Stimulated activated CD4-positive, alpha-beta T cell treated with anti-CD3 and anti-CD28 coated beads, Interleukin-1b, Interleukin-23, amount 100 ng/mL, for 48 hours (primary cell): ENCODE results near the gene RBP3.

Experiments
- DNase-seq: peaks from one replicate; pipeline ENCODE4 v3.0.0-alpha.2; 2020

The RBP3 gene

GRCh38 chr10:47319784-47320183 lies 28.4 kb upstream of the RBP3 start:
- DNase-seq = no peak

- no peak for DNase-seq
Measured at GRCh38 chr10:47320812-47321211, 27.4 kb upstream of the RBP3 start.

- no peak for DNase-seq
Measured at GRCh38 chr10:47321521-47322195, 26.5 kb upstream of the RBP3 start.

DNA sequence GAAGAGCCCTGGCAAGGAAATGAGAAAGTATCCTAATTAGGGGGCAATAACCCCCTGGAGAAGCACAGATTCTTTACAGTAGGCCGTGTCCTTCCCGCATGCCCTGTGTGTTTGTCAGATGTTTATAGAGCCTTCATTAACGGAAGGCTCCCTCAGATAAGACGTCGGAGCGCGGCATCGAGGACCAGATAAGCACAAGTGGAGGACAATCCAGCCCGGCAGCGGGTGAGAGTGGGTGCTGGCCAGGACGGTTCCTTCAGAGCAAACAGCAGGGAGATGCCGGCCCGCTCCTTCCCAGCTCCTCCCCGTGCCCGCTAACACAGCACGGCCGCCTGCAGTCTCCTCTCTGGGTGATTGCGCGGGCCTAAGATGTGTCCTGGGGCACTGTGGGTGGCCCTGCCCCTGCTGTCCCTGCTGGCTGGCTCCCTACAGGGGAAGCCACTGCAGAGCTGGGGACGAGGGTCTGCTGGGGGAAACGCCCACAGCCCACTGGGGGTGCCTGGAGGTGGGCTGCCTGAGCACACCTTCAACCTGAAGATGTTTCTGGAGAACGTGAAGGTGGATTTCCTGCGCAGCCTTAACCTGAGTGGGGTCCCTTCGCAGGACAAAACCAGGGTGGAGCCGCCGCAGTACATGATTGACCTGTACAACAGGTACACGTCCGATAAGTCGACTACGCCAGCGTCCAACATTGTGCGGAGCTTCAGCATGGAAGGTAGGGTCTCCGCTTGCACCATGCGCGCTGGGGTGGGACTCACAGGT lies 25.7 kb upstream of the RBP3 start, which contains the start of gene GDF2:
Gene GDF2, plus strand, starts transcription at position 155 of the 762 bp plus-strand sequence. Its CDS starts 215 bp downstream, at position 370.
- DNase-seq = no peak

DNA sequence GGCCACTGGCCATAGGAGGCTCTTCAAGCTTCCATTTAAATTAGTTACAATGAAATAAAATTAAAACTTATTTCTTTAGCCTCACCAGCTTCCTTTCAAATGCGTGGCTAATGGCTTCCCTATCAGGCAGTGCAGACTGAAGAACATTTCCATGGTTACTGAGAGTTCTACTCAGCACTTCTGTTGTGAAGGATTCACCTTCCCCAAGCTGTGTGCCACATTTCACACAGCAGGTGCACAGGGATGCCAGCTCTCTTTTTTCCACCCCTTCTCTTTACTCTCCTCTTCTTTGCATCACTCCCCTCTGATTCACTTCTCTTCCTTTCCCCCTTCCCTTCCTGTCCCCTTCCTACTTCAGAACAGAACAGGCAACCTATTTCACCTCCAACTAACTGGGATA lies 25.1 kb upstream of the RBP3 start:
- DNase-seq = no peak

DNA sequence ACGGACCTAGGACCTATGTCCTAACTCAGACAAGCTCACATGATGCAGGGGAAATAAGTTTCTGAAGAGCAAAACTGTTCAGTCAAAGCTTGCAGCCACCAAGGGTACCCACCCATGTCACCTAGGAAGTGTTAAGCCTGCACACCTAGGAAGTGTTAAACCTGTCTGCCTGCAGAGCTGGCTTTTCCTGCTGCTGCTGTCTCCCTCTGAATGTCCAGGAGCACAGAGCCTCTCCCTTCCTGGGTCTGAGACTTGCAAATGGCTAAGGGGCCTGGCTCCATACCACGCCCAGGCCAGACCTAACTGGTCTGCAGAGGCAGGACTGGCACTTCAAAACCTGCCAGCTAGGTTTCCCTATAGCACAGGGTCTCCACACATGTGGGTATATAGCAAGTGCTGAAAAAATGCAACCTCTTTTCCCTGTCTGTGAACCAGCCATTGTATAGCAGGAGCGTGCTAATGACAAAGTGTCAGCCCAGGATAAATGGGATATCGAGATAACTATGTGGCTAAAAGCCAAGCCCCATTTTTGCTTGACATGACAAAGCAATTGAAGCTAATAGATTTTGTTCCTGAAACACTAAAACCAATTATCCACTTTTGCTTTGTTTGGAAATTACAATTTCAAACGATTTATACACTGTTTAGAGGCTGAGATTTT lies 24.4 kb upstream of the RBP3 start:
- no peak for DNase-seq

DNA sequence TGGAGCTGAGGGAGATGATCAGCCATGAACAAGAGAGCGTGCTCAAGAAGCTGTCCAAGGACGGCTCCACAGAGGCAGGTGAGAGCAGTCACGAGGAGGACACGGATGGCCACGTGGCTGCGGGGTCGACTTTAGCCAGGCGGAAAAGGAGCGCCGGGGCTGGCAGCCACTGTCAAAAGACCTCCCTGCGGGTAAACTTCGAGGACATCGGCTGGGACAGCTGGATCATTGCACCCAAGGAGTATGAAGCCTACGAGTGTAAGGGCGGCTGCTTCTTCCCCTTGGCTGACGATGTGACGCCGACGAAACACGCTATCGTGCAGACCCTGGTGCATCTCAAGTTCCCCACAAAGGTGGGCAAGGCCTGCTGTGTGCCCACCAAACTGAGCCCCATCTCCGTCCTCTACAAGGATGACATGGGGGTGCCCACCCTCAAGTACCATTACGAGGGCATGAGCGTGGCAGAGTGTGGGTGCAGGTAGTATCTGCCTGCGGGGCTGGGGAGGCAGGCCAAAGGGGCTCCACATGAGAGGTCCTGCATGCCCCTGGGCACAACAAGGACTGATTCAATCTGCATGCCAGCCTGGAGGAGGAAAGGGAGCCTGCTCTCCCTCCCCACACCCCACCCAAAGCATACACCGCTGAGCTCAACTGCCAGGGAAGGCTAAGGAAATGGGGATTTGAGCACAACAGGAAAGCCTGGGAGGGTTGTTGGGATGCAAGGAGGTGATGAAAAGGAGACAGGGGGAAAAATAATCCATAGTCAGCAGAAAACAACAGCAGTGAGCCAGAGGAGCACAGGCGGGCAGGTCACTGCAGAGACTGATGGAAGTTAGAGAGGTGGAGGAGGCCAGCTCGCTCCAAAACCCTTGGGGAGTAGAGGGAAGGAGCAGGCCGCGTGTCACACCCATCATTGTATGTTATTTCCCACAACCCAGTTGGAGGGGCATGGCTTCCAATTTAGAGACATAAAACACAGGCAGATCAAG lies 22.6 kb upstream of the RBP3 start:
- DNase-seq = no peak

DNA sequence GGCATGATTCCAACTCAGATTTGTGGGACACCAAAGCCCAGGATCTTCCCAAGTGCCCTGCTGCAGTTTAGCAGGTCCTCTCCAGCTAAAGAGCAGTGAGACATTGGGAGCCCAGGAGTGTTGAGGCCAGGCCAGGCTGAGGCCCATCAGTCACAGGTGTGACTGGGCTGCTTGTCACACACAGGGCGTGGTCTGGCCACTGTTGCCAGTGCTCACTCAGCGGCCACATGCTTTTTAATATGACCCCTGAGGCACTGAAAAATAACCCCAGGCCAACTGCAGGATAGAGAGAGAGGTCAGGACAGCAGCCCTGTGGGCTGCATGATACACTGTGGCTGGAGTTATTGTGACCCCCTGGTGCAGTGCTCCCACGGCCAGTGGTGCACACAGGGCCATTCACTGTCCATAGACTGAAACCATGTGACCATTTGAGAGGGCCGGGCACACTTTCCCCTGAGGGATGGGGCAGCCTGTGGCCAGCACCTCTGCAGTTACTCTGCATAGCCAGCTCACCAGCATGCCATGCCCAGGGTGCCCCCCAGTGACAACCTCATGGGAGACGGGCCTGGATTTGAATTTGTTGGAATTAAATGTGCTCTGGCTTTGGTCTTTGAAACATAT lies 21.7 kb upstream of the RBP3 start:
- no peak for DNase-seq

DNA sequence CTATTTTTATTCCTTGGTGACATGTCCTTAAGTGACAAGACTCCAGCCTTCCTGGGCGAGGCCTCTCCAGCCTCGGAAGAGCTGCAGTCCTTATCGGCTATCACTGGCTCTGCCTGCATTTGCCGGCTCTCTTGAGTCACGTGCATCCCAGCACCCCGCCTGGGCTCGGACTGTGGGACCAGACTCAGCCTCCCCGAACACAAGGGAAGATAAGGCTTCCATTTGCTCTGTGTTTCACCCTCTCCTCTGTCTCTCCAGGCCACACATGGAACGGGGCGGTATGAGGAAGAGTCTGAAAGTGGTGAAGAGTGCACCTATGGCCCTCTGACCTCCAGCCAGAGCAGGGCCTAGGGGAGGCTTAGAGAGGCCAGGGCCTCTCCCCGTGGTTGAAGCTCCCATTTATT lies 21.2 kb upstream of the RBP3 start:
- no peak for DNase-seq

DNA sequence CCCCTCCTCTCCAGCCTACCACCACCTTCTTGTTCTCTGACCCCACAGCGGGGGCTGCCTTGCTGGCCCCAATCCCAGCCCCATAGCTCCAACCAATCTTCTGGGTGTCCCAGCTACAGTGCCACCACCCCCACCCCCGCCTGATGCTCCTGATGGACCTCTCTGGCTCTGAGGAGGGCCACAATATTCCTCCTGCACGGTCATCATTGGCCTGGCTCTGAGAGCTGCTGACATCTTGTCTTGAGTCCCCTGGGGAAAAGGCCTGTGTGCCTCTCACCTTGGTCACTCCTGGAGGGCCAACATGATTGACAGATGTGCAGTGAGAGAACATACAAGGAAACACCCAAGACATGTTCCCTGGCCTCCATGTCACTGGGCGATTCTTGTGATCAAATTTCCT lies 18.3 kb upstream of the RBP3 start:
- no peak for DNase-seq

DNA sequence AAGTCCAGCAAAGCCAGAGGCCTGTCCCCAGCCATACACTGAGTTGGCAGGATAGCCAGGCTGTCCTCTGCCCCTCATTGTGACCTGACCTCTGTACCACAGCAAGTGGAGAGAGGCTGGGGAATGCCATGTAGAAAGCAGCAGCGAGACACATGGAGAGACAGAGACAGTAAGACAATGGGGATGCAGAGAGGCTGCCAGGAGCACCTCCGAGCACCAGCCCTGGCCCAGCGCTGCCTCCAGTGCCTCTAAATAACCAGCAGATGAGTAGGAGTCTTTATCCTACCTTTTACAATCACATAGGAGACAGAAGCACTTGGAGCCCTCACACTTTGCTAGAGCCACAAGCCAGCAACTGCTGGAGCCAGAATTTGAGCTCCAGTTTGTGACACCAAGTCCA lies 17.8 kb upstream of the RBP3 start:
- no peak for DNase-seq

GRCh38 chr10:47330804-47331203 lies 17.4 kb upstream of the RBP3 start:
- no peak for DNase-seq

- no peak for DNase-seq
Measured at GRCh38 chr10:47331491-47331890, 16.7 kb upstream of the RBP3 start.

GRCh38 chr10:47331954-47332353 lies 16.2 kb upstream of the RBP3 start:
- no peak for DNase-seq

DNA sequence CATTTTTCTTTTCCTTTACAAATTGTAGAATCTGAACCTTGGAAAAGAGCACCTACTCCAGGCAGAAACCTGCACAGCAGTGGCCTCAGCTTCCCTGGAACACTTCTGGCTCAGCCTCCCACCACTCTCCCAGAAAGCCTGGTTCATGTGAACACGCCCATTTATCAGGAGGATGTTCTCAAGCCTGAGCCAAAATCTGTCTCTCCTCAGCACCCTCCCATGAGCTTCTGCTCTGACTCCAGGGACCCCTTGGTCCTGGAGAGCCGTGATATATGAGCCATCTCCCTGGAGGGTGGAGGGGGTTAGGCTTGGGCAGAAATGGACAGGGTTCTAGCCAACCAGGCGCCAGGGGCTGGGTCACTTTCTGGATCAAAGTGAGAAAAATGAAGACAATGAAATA lies 15.8 kb upstream of the RBP3 start:
- no peak for DNase-seq

GRCh38 chr10:47332946-47333345 lies 15.2 kb upstream of the RBP3 start:
- no peak for DNase-seq

GRCh38 chr10:47333532-47333931 lies 14.6 kb upstream of the RBP3 start:
- no peak for DNase-seq

DNA sequence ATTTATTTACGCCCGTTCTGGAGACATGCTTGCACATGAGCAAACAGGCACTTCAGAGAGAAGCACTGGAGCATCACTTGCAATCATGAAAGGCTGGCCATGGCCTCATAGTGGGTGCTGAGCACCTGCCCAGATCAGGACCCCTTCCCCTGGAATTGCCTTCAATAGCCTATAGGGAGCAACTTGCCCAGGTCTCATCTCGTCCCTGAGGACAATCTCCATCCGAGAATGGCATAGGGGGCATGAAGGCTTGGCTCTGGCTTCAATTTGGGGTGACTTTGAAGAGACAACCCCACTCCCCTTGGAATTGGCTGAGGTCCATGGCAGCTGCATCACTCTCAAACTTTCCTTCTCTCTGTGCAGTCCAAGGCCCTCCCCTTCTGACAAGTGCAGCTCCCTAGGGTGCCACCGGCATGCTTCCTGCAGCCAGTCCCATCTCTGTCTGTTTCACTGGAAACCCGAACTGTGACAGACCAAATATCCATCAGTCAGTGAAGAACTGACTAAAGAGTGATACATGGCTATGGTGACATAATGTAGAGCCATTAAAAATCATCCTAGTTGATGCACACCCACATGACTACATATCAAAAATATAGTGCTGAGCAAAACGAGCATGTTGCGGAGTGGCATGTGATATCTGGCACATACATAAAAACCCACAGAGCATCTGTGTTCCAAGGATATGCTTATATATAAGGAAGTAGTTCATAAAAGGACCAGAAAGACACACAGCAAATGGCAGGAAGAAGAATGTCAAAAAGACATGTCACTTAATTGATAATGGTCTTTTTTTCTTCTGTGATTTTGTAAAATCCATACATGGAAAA lies 13.5 kb upstream of the RBP3 start:
- no peak for DNase-seq

DNA sequence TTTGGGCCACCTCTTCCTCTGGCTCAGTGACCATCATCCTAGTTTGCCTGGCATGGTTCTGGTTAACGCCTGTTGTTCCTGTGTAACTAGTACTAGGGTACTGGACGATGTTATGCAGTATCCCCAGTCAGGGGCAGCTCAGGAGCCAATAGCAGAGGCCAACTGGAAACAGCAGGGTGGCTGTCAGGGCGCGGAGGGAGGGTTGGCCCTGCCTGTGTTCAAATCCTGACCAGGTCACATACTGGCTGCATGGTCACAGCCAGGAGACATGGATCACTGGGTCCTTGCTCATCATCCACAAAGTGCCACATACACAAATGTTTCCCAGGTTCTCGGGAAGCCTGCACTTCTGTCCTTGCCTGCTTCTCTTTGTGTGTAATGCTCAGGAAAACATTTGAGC lies 12.3 kb upstream of the RBP3 start:
- no peak for DNase-seq

GRCh38 chr10:47336387-47337134 lies 11.6 kb upstream of the RBP3 start:
- no peak for DNase-seq

DNA sequence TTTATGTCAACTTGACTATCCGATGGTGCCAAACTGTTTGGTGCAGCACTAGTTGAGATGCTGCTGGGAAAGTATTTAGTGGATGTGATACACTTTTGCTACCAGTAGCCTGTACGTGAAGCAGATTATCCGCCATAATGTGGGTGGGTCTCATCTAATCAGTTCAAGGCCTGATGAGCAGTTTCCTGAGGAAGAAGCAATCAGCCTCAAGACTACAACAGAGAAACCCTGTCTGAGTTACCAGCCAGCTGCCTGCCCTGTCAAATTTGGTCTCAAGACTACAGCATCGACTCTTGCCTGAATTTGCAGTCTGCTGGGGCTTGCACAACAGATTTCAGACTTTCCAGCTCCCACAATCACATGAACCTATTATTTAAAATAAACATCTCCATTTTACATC lies 10.9 kb upstream of the RBP3 start:
- DNase-seq = no peak
